MM.1S (cell line): Measurements from ENCODE around the gene KDM4B.

Experiments used
- DNase-seq: peaks from one replicate; pipeline ENCODE4 v3.0.0-alpha.2; 2015
- H2AFZ ChIP-seq: fragments of 300-600 bp; sonication (generic); 2 replicates; pipeline ENCODE4 v1.6.0; 2016; ENCODE audit warnings: antibody characterized with exemption, low read length
- H3F3A ChIP-seq: fragments of 300-600 bp; sonication (generic); 2 replicates; pipeline ENCODE4 v1.6.1; 2016; ENCODE audit warnings: mild to moderate bottlenecking, antibody characterized with exemption, low read length, moderate library complexity, mixed read lengths; ENCODE audit not compliant: insufficient read depth
- H3K27ac ChIP-seq: fragments of 300-600 bp; sonication (generic); 2 replicates; pipeline ENCODE4 v1.5.1; 2016; ENCODE audit warnings: mild to moderate bottlenecking, low read length
- H3K27me3 ChIP-seq: fragments of 300-600 bp; sonication (generic); replicated peaks from 2 replicates; pipeline ENCODE4 v1.6.0; 2016; ENCODE audit warnings: low read length; ENCODE audit not compliant: insufficient read depth
- H3K36me3 ChIP-seq: fragments of 300-600 bp; sonication (generic); replicated peaks from 2 replicates; pipeline ENCODE4 v1.6.1; 2016; ENCODE audit warnings: mild to moderate bottlenecking, low read length, mixed read lengths; ENCODE audit not compliant: insufficient read depth
- H3K4me1 ChIP-seq: fragments of 300-600 bp; sonication (generic); 2 replicates; pipeline ENCODE4 v1.6.1; 2016; ENCODE audit warnings: low read length, mixed read lengths
- H3K4me2 ChIP-seq: fragments of 300-600 bp; sonication (generic); 2 replicates; pipeline ENCODE4 v1.6.0; 2016; ENCODE audit warnings: low read depth, low read length
- H3K4me3 ChIP-seq: fragments of 300-600 bp; sonication (generic); 2 replicates; pipeline ENCODE4 v1.5.1; 2016; ENCODE audit warnings: low read length, mixed read lengths
- H3K79me2 ChIP-seq: fragments of 300-600 bp; sonication (generic); 2 replicates; pipeline ENCODE4 v1.6.1; 2016; ENCODE audit warnings: mixed run types, low read length, mixed read lengths
- H3K9ac ChIP-seq: fragments of 300-600 bp; sonication (generic); 2 replicates; pipeline ENCODE4 v1.6.1; 2016; ENCODE audit warnings: low read length, mixed read lengths
- H3K9me2 ChIP-seq: fragments of 300-600 bp; sonication (generic); replicated peaks from 2 replicates; pipeline ENCODE4 v1.6.1; 2016; ENCODE audit warnings: mild to moderate bottlenecking, low read length, mixed read lengths; ENCODE audit not compliant: insufficient read depth
- H3K9me3 ChIP-seq: fragments of 300-600 bp; sonication (generic); replicated peaks from 2 replicates; pipeline ENCODE4 v1.6.1; 2016; ENCODE audit warnings: mild to moderate bottlenecking, low read length, mixed read lengths; ENCODE audit not compliant: insufficient read depth
- H4K20me1 ChIP-seq: fragments of 300-600 bp; sonication (generic); 2 replicates; pipeline ENCODE4 v1.6.1; 2016; ENCODE audit warnings: mild to moderate bottlenecking, low read length, moderate library complexity, mixed read lengths; ENCODE audit not compliant: insufficient read depth
- EZH2 ChIP-seq: fragments of 300-600 bp; sonication (generic); optimal IDR thresholded peaks from 2 replicates; pipeline ENCODE3; 2017; ENCODE audit warnings: low read depth, mild to moderate bottlenecking, antibody characterized with exemption, low read length, mixed read lengths
- EZH2phosphoT487 ChIP-seq: fragments of 300-600 bp; sonication (generic); IDR thresholded peaks from 2 replicates; pipeline ENCODE4 v1.6.1; 2018; ENCODE audit warnings: antibody characterized with exemption, low read length
- TF ChIP-seq, protein P1 (sequence below): fragments of 300-600 bp; sonication (generic); IDR thresholded peaks from 2 replicates; pipeline ENCODE4 v1.5.1; 2016; ENCODE audit warnings: antibody characterized with exemption, low read length, mixed read lengths

The KDM4B gene

DNA sequence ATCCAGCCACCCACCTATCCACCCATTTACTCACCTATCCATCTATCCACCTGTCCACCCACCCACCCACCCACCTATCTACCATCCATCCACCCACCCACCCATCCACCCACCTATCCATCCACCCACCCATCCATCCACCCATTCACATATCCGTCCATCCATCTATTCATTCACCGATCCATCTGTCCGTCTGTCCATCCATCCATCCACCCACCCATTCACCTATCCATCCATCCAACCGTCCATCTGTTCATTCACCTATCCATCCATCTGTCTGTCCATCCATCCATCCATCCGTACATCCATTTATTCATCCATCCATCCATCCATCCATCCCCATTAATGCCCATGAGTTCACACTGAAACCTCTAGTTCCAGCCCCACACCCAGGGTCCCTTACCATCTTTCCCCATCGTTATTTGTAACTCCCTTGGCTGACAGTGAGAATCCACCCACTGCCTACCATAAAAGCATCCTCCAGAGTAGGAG, 31.3 kb downstream of the KDM4B start:
- Histone ChIP-seq H3K4me1 (no peaks in the 10 kb centered on the region), H3K79me2 (peaks cover 85% of the 10 kb centered on the region), H3K4me2 (no peak overlapping the region), H3K27ac (no peak overlapping the region), H2AFZ (no peak overlapping the region), H3K9me3 (no peaks in the 10 kb centered on the region), H3K9me2 (no peaks in the 10 kb centered on the region), H4K20me1 (peaks cover 20% of the 10 kb centered on the region), H3K36me3 (no peaks in the 10 kb centered on the region; the same call in 1 of the 2 replicates), H3K9ac (no peak overlapping the region), H3K4me3 (no peak overlapping the region), H3F3A (no peaks in the 10 kb centered on the region), H3K27me3 (no peaks in the 10 kb centered on the region)
- no peak for DNase-seq
- TF ChIP-seq EZH2phosphoT487 (no peak), EZH2 (no peak)
- TF ChIP-seq, protein P1, sequence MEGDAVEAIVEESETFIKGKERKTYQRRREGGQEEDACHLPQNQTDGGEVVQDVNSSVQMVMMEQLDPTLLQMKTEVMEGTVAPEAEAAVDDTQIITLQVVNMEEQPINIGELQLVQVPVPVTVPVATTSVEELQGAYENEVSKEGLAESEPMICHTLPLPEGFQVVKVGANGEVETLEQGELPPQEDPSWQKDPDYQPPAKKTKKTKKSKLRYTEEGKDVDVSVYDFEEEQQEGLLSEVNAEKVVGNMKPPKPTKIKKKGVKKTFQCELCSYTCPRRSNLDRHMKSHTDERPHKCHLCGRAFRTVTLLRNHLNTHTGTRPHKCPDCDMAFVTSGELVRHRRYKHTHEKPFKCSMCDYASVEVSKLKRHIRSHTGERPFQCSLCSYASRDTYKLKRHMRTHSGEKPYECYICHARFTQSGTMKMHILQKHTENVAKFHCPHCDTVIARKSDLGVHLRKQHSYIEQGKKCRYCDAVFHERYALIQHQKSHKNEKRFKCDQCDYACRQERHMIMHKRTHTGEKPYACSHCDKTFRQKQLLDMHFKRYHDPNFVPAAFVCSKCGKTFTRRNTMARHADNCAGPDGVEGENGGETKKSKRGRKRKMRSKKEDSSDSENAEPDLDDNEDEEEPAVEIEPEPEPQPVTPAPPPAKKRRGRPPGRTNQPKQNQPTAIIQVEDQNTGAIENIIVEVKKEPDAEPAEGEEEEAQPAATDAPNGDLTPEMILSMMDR, result no peak

DNA sequence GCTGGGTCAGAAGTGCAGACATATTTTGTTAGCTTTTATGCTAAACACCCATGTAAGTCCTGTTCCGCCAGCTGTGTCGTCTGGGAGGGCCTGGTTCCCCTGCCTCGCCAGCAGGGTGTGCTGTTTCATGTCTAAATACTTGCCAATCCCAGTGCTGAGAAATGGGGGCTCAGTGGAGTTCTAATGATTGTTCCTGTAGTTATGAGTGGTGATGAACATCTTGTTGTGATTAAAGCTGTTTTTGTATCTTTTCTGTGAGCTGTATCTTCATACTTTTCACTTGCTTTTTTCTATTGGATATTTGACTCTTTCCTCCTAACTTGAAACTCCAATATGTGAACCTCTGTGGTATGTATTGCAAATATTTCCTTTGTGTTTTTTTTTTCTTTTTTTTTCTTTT, 32.7 kb downstream of the KDM4B start:
- TF ChIP-seq EZH2 (no peak), EZH2phosphoT487 (no peak)
- TF ChIP-seq, protein P1, result peak; percentile 80
- H3K36me3 ChIP-seq, result no peaks in the 10 kb centered on the region
- peaks cover 83% of the 10 kb centered on the region for H3K79me2 ChIP-seq

DNA sequence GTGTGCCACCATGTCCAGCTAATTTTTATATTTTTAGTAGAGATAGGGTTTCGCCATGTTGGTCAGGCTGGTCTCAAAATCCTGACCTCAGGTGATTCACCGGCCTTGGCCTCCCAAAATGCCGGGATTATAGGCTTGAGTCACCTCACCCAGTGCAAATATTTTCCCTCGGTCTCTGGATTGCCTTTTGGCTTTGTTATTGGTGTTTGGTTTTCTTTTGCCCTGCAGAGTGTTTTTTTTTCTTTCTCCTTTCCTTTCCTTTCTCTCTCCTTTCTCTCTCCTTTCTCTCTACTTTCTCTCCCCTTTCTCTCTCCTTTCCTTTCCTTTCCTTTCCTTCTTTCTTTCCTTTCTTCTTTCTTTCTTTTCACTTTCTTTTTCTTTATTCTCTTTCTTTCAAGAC, 33.2 kb downstream of the KDM4B start:
- Histone ChIP-seq H3K9me2 (no peaks in the 10 kb centered on the region), H3K27me3 (no peaks in the 10 kb centered on the region), H4K20me1 (peaks cover 15% of the 10 kb centered on the region), H3K4me3 (no peak overlapping the region), H3K79me2 (peaks cover 83% of the 10 kb centered on the region), H3K27ac (no peak overlapping the region), H3K9ac (no peak overlapping the region), H3K4me2 (no peak overlapping the region), H3K36me3 (no peaks in the 10 kb centered on the region), H3F3A (no peaks in the 10 kb centered on the region), H3K9me3 (no peaks in the 10 kb centered on the region), H2AFZ (no peak overlapping the region), H3K4me1 (no peaks in the 10 kb centered on the region)
- DNase-seq, result no peak
- TF ChIP-seq EZH2phosphoT487, result no peak
- TF ChIP-seq EZH2, result no peak
- TF ChIP-seq, protein P1, result no peak

More for the DNA sequence above, 32.7 kb downstream of the KDM4B start:
- H2AFZ ChIP-seq, result no peak overlapping the region
- no peaks in the 10 kb centered on the region for H3K9me2 ChIP-seq
- peaks cover 18% of the 10 kb centered on the region for H4K20me1 ChIP-seq
- no peak overlapping the region for H3K27ac ChIP-seq
- H3F3A ChIP-seq, result no peaks in the 10 kb centered on the region
- no peak overlapping the region for H3K4me2 ChIP-seq
- H3K9ac ChIP-seq, result no peak overlapping the region
- no peaks in the 10 kb centered on the region for H3K27me3 ChIP-seq
- peak; percentile 52 for DNase-seq
- no peaks in the 10 kb centered on the region for H3K4me1 ChIP-seq
- H3K4me3 ChIP-seq, result no peak overlapping the region
- H3K9me3 ChIP-seq, result no peaks in the 10 kb centered on the region
